ENCODE measurements around the gene MAP1LC3B2.

Gene MAP1LC3B2

DNA sequence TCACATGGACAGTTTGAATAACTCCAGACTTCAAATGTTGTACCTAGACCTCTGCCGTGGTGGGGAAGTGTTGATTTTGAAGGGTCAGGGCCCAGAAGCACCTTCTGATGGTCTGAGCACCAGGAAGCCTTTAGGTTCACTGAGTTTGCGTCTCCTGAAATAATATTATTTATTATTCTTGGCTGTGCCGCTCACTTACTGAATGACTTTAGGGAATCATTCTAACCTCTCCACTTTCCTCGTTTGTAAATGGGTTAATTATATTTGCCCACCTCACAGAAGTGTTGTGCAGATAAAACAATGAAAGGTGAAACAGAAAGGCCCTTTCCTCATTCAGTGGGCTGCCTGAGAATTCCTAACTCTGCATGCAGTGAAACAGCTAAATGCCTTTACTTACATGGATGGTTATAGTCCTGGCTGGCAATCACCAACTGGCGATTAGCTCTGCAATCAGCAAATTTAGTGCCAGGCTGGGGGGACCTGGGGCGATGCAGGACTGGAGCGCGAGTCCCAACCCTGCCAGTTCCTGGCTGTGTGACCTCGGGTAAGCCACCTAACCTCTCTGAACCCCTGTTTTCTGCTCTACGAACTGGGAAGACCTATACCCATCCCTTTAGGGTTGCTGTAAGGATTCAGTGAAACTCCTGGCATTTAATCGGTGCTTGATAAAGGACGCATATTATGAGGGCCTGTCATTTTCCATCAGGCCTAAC is 57.5 kb downstream of the MAP1LC3B2 start:
- no peak for DNase-seq

DNA sequence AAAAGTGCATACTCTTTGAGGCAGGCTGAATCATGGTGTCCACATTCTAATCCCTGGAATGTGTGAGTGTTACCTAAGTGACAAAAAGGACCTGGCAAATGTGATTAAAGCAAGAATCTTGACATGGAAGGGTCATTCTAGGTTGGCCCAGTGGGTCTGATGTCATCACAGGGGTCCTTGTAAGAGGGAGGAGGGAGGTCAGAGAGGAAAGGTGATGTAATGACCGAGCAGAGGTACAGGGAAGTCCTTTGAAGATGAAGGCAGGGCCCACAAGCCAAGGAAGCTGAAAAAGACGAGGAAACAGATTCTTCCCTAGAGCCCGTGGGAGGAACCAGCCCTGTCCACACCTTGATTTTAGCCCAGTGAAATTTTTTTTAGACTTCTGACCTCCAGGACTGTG is 60.1 kb downstream of the MAP1LC3B2 start:
- no peak for DNase-seq

DNA sequence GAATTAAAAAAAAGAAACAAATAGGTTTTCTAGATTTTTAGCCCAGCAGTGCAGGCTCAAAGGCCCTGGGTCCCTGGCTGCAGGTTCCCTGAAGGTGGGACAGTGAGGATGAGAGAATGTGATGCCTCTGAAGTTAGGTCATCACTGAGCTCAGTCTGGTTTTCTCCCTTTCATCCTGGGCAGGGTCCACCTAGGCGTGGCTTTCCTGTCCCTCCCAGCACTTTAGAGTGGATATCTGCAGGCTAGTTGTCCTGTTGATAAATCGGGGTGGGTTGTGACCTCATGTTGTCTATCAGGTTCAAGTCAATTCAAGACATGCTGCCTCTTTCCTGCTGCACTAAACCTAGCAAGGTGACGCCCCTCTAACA is 60.9 kb downstream of the MAP1LC3B2 start:
- DNase-seq, result no peak

DNA sequence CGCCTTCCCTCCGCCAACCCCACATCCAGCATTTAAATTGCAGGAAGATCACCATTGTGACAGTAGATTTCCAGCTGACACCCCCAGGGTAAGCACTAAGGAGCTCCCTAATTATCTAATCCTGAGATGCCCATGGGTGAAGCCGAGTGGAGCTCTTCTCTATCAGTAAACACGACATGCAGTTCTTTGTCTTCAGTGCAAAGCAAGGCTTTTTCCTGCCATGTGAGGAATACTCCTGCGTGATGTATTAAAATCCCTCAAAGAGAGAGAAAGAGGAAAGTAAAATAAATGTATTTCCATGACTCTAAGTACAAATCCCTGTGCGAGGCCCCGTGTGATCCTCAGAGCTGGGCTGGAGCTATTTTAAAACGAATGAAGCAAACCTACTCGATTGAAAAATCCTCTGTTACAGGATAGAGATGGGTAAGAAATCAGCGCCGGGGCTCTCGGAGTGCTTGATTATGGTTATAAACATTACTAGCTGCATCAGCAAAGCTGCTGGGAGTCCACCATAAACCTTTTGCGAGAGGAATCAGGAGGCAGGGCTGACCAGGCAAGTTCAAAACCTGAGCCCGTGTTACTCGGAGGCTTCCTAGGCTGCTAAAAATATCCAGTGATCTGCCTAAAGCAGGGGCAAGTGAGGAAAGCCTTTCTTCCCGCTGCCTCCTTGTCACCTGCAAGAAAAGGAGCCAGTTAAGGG is 61.5 kb downstream of the MAP1LC3B2 start:
- no peak for DNase-seq

DNA sequence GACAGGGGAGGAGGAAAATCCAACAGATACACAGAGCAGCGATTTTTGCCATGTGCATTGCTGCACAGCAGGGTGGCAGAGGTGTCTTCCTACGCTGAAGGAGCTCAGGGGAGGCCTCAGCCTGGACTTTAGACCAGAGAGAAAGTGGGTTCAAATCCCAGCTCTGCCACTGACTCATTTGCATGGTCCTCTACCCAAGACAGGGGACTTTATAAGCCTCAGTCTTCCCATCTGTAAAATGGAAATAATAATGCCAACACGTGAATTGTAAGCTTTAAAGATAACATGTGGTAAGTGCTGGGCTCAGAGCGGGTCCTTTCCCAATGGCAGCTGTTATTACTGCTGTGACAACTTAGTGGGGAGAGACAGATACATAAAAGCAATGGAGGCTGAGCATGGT is 62.0 kb downstream of the MAP1LC3B2 start:
- DNase-seq, result no peak

DNA sequence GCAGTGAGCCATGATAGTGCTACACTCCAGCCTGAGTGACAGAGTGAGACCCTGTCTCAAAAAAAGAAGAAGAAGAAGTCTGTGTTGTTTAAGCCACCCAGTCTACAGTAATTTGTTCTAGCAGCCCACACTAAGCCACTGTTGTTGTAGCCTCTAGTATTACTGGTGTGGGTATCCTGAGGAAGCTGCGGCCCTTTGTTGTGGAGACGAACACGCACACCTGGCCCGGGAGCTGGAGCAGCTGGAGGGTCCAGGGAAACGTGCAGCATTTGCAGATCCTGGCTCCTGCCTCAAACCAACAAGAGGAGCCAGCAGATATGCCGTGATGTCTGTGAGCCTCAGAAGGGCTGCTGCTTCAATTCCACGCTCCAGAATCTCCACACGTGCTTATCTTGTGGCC is 65.3 kb downstream of the MAP1LC3B2 start:
- no peak for DNase-seq

DNA sequence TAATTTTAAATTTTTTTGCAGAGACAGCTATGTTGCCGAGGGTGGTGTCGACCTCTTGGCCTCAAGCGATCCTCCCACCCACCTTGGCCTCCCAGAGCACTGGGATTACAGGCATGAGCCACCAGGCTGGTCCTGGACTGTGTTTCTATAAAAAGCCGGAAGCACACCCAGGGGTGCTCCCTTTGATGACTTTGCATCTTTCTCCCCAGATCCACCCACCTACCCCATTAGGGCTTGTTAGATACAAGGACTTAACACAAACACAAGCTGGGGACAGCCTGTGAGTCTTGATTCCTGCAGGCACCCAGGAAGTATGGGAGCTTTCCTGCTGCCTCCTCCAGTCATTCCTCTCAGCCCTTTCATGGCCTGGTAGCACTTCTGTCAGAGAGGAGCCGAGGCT is 67.0 kb downstream of the MAP1LC3B2 start:
- DNase-seq, result no peak

All from activated CD4-positive, alpha-beta T cell treated with anti-CD3 and anti-CD28 coated beads for 48 hours (primary cell).